ENCODE data around the gene EGR4. TPM values are rescaled to one million over a fixed set of nuclear protein-coding genes. Genes with fewer than 3 reads are reported as not detected.

EGR4 gene
- total and polyA plus RNA-seq, 7 donors: not detected

- intact Hi-C loops (cut with DNase I): no loop called here
- H3K27ac ChIP-seq: no peak overlapping the region
- TF ChIP-seq CTCF (IDR thresholded peaks at IDR 0.05): no peak
- H3K4me3 ChIP-seq: no peak overlapping the region
- no peaks in the 10 kb centered on the region for H3K9me3 ChIP-seq
- H3K36me3 ChIP-seq (ENCODE audit: insufficient read depth in 1 of 2, low read depth in 1 of 2): no peaks in the 10 kb centered on the region
- peaks cover 0 to 53% (median 24%) of the 10 kb centered on the region in 3 donors for H3K27me3 ChIP-seq (ENCODE audit: insufficient read depth in 3 of 3, low read length in 2 of 3)
- DNase-seq (no peak), ATAC-seq (no peak)
- no peaks in the 10 kb centered on the region for H3K4me1 ChIP-seq
- 37 to 51% (median 38%) methylated on average over 24 to 26 of the region's 26 CpGs for WGBS, 3 donors
Observed at GRCh38 chr2:73266061-73266901, 27.1 kb downstream of the EGR4 start.

GRCh38 chr2:73265298-73266060 lies 27.9 kb downstream of the EGR4 start:
- Histone ChIP-seq H3K36me3 (ENCODE audit: insufficient read depth in 1 of 2, low read depth in 1 of 2) (no peaks in the 10 kb centered on the region), H3K27me3 (ENCODE audit: insufficient read depth in 3 of 3, low read length in 2 of 3) (peaks cover 0 to 45% (median 20%) of the 10 kb centered on the region in 3 donors), H3K27ac (no peak overlapping the region), H3K4me3 (no peak overlapping the region), H3K4me1 (no peaks in the 10 kb centered on the region), H3K9me3 (no peaks in the 10 kb centered on the region)
- no peak for DNase-seq
- no peak for ATAC-seq
- 89 to 91% (median 89%) methylated on average over 28 of the region's 28 CpGs for WGBS, 3 donors
- intact Hi-C loops (cut with DNase I): no loop called here
- no peak for TF ChIP-seq CTCF (IDR thresholded peaks at IDR 0.05)

- 82 to 84% (median 82%) methylated on average over 4 of the region's 4 CpGs for WGBS, 3 donors
- intact Hi-C loops (cut with DNase I): no loop called here
- no peaks in the 10 kb centered on the region for H3K4me1 ChIP-seq
- no peak for TF ChIP-seq CTCF (IDR thresholded peaks at IDR 0.05)
- no peak overlapping the region for H3K27ac ChIP-seq
- DNase-seq (no peak), ATAC-seq (no peak)
- H3K36me3 ChIP-seq (ENCODE audit: insufficient read depth in 1 of 2, low read depth in 1 of 2): no peaks in the 10 kb centered on the region
- no peak overlapping the region for H3K4me3 ChIP-seq
- H3K27me3 ChIP-seq (ENCODE audit: insufficient read depth in 3 of 3, low read length in 2 of 3): peaks cover 0 to 39% (median 18%) of the 10 kb centered on the region in 3 donors
- no peaks in the 10 kb centered on the region for H3K9me3 ChIP-seq
Observed at GRCh38 chr2:73264783-73265182, 28.6 kb downstream of the EGR4 start.

GRCh38 chr2:73264332-73264606 lies 29.1 kb downstream of the EGR4 start:
- DNase-seq (no peak), ATAC-seq (no peak)
- intact Hi-C loops (cut with DNase I): no loop called here
- no peaks in the 10 kb centered on the region for H3K9me3 ChIP-seq
- WGBS, 3 donors: 86 to 88% (median 87%) methylated on average over 12 to 15 of the region's 15 CpGs
- no peak for TF ChIP-seq CTCF (IDR thresholded peaks at IDR 0.05)
- no peak overlapping the region for H3K4me3 ChIP-seq
- H3K4me1 ChIP-seq: no peaks in the 10 kb centered on the region
- H3K27me3 ChIP-seq (ENCODE audit: insufficient read depth in 3 of 3, low read length in 2 of 3): peaks cover 0 to 34% (median 13%) of the 10 kb centered on the region in 3 donors
- H3K36me3 ChIP-seq (ENCODE audit: insufficient read depth in 1 of 2, low read depth in 1 of 2): no peaks in the 10 kb centered on the region
- H3K27ac ChIP-seq: no peak overlapping the region
